ENCODE measurements around the gene MS4A2.
"Not testable (repeated sequence)": the region's sequence is repeated elsewhere in the genome, so short reads cannot be mapped to it uniquely, and the experiment has no call there.

Gene MS4A2

DNA sequence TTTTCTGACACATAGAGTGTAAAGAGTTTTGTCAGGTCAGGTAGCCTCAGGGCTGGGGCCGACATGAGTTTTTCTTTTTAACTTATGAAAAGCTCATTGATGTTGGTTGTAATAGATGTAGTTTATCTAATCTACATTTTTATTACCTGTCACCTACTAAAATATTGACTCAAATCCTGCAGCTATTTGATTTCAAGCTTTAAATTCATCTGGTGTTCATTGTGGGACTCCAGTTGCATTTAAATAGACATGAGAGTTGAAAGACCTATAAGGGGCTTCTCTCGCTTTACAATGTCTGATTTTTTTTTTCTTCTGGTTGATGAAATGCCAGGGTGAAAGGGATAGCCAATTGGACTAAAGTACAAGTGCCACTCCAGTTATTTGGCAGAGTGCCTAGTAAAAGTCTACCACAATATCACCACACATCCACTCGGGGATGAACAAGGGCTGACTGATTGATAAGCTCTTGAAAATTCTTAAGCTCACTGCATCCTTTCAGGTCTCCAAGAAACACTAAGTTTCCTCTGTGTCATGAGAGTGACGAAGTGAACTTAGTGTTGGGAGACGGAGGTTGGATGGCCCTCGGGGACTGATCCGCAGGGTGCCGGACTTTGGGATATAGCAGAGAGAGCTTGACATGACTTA is 16.1 kb downstream of the MS4A2 start:
- DNase-seq, result not testable (repeated sequence)

GRCh38 chr11:60108631-60109030 is 20.2 kb downstream of the MS4A2 start:
- DNase-seq, result not testable (repeated sequence)

DNA sequence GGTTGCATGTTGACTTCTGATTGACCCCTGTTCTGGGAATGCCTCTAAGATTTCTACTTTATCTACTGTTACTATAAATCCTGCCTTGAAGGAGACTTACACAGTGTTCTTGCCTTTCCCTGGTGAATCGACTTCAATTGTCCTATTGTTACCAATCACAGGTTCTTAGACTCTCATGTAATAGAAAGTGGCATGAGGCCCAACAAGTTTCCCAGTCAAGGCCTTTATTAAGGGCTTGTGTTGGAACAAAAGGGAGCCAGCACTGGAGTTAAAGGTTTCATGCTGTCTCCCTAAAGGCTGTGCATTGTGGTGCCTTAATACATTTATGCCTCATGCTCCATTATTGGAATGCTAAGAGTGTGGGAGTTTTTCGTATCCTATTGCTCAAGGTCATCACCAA is 23.3 kb downstream of the MS4A2 start:
- DNase-seq, result no peak

GRCh38 chr11:60116996-60117790 is 28.7 kb downstream of the MS4A2 start:
- DNase-seq, result no peak

DNA sequence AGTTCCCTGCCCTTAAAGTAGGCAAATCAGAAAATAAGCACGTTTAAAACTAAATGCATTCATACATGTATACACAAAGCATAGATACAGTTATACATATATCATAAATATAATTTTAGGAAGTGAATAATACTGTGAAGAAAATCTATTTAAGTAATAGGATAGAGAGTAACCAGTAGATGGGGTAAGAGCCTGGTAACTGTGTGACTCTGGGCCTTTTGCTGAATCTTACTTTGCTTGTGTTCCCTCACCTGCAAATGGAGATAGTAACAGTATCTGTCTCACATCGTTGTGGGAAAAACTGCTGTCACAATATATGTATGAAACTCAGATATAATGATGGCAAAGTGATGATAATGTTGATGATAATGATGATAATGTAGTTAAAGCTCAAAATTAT is 29.9 kb downstream of the MS4A2 start:
- DNase-seq, result no peak

DNA sequence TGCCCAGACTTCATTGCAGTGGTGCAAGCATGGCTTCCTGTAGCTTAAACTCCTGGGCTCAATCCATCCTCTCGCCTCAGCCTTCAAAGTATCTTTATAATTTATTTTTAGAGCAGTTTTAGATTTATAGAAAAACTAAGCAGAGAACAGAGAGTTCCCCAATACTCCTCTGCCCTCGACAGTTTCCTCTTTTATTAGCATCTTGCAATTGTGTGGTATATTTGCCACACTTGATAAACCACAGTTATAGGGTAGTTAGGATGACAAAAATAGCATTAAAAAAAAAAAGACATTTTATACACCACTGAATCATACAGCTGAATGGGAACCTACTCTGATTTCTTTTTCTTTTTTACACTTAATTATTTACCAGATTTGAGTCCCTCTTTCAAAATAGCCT is 31.2 kb downstream of the MS4A2 start:
- DNase-seq, result no peak

- no peak for DNase-seq
Measured at GRCh38 chr11:60121264-60121663, 32.8 kb downstream of the MS4A2 start.

DNA sequence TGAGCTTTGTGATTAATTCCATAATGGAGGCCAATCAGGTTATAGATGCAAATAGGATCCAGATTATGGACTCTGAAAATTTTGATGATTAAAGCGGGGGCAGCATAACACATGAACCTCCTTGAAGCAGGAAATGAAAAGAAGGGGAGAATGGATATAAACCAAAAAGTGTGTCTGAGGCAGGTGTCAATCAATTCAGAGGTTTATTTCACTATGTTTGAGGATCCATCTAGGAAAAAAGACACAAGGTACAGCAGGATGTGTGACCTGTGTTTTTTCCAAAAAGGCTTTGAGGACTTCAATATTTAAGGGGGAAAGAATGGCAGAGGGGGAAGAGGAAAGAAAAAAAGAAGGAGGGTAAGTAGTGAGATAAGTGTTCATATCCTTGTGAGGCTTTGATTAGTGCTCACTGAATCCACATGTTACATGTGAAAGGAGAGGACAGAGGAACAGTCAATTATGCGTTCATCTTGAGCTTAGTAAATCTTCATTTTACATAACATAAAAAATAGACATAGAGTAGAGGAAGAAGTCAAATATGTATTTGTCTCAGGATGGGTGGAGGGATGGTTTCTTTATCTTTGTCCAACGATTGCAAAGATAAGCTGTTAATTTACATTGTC is 34.1 kb downstream of the MS4A2 start:
- no peak for DNase-seq

DNA sequence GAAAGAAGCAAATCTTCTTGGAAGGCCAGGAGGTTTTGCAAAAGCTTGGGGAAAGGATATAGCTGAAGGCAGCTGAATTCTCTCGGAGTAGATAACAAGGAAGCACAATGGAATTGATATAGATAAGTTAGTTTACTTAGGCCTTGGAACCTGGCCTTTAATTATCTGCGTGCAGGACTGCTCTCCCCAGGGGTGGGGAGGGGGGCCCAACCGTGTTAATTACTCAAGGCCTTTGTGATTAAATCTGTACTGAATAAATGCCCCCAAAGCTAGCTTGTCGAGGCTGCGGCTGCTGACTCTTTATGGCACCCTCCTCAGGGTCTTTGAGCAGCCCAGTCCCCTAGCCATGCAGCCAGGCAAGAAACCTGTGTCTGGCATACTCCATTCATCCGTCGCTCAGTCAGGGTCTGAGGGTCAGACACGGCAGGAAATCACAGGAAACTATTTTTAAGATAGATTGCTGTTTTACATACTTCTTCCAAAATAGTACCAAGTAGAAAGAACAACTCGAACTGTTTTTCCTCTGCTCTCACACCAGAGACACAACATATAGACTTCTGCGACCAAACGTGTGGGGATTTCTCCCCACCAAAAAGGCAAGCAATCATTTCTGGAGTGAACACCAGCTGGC is 36.5 kb downstream of the MS4A2 start:
- DNase-seq, result no peak

- no peak for DNase-seq
Measured at GRCh38 chr11:60125956-60126585, 37.6 kb downstream of the MS4A2 start.

DNA sequence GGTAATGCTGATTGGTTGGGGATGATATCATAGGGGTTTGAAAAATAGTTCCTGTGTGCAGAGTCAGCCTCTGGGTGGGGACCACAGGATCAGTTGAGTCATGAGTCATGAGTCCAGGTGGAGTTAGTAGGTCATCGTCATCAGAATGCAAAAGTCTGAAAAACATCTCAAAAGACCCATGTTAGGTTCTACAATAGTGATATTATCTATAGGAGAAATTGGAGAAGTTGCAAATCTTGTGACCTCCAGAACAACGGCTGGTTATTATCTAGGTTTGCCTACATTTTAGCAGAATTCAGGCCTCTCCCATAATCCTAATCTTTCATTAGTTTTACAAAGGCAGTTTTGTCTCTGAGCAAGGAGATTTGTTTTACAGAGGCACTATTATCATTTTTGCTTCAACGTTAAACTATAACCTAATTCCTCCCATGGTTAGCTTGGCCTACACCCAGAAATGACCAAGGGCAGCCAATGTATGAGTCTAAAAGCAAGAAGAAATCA is 38.9 kb downstream of the MS4A2 start:
- DNase-seq, result no peak

DNA sequence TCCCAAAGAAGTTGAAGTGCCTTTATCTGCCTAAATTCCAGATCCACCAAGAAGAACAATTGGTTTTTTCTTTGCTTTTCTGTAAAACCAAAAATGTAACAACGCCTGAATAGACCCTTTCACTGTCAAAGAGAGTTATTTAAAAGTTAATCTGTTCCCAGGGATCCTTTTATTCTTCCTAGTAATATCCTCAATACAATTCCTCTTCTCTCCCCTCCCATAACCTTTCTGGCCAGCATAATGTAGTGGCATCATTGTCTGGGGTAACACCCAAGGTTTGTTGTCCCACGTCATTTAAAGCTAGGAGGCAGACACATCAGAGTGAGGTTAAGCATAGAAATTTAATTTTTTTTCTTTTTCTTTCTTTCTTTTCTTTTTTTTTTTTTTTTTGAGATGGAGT is 39.9 kb downstream of the MS4A2 start:
- DNase-seq, result no peak

DNA sequence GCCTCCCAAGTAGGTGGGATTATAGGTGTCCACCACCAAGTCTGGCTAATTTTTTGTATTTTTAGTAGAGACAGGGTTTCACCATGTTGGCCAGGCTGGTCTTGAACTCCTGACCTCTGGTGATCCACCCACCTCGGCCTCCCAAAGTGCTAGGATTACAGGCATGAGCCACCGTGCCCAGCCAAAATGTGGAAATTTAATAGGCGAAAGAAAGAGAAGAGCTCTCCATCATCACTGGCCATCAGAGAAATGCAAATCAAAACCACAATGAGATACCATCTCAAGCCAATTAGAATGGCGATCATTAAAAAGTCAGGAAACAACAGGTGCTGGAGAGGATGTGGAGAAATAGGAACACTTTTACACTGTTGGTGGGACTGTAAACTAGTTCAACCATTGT is 40.4 kb downstream of the MS4A2 start:
- not testable (repeated sequence) for DNase-seq

GRCh38 chr11:60129853-60130252 is 41.4 kb downstream of the MS4A2 start:
- no peak for DNase-seq

DNA sequence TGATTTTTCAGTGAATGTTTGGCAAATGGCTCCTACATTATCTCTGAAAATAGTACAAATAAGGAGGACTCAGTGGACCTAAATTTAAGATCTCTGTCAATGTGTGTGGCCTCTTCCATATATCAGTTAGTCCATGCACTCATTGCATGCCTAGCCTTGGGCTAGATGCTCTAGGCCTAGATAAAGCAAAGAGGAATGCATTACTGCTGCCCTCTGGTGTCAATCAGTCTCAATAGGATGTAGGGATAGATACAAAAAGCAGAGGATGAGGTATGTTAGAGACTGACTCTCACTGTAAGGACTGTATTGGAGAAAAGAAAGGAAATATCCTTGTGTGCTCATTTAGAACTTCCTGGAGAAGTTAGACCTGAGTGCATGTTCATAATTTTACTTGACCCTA is 42.0 kb downstream of the MS4A2 start:
- no peak for DNase-seq

GRCh38 chr11:60131912-60132311 is 43.4 kb downstream of the MS4A2 start:
- no peak for DNase-seq

GRCh38 chr11:60133917-60134316 is 45.5 kb downstream of the MS4A2 start:
- no peak for DNase-seq

DNA sequence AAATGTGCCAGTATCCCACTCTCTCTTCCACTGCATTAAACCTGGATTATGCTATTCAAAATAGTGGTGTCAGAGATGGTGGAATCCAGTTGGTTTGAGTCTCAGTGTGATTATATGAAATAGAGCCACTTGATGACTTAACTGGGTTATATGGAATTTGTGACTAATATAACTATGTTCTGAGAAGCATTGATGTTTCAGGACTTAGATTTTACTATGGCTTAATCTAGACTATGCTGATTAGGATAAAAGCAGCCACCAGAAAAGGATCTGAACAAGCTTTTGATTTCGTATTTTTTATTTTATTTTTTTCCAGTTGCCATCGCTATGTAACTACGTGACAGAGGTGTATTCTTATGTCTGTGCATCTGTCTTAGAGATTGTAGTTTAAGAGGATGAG is 55.3 kb downstream of the MS4A2 start:
- no peak for DNase-seq

DNA sequence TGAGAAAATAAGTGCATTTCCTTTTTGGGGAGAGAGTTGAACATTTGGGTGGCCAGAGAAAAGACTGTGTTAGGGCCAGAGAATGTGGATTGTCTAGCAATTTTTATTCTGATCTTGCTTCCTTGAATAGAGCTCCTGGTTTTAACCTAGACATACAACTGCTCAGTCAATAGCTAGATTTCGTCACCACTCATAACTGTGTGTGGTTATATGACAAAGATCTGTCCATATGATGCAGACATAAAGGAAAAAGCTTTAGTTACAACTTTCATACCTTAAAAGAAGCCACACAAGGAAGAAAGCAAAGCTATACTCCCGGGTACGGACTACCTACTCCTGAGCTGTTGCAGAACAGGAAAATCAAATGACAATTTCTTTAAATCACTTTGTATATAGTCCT is 57.2 kb downstream of the MS4A2 start:
- DNase-seq, result no peak
